ENCODE data around the gene CDH24. TPM values are rescaled to one million over a fixed set of nuclear protein-coding genes. Genes with fewer than 3 reads are reported as not detected.
A peak's percentile ranks its signal among the peaks of the same experiment; 100 is the strongest.

Gene CDH24
- total RNA-seq, 1 donor from 2014 or later, result 5.9 TPM

- intact Hi-C loops (cut with DNase I), result no loop called here
- TF ChIP-seq CTCF (IDR thresholded peaks at IDR 0.05), result no peak
- Histone ChIP-seq H3K9me3 (no peaks in the 10 kb centered on the region), H3K27ac (no peak overlapping the region), H3K36me3 (peaks cover 32 to 48% of the 10 kb centered on the region in 2 donors), H3K4me3 (peak overlapping the region in 1 of 2 donors; percentile 78), H3K4me1 (peaks cover 0 to 22% of the 10 kb centered on the region in 2 donors), H3K27me3 (no peaks in the 10 kb centered on the region)
- DNase-seq (ENCODE audit: low spot score in 2 of 2), result no peak
These were observed 35.8 kb upstream of the CDH24 start for GRCh38 chr14:23093104-23093503.

- Histone ChIP-seq H3K9me3 (no peaks in the 10 kb centered on the region), H3K36me3 (peaks cover 37 to 53% of the 10 kb centered on the region in 2 donors), H3K4me3 (no peak overlapping the region), H3K27me3 (no peaks in the 10 kb centered on the region), H3K27ac (no peak overlapping the region), H3K4me1 (peaks cover 0 to 14% of the 10 kb centered on the region in 2 donors)
- no peak for DNase-seq (ENCODE audit: low spot score in 2 of 2)
- no peak for TF ChIP-seq CTCF (IDR thresholded peaks at IDR 0.05)
- intact Hi-C loops (cut with DNase I), result no loop called here
These were observed 34.2 kb upstream of the CDH24 start for GRCh38 chr14:23091294-23092225.

- no peak overlapping the region for H3K4me3 ChIP-seq
- intact Hi-C loops (cut with DNase I), result no loop called here
- peaks cover 0 to 12% of the 10 kb centered on the region in 2 donors for H3K4me1 ChIP-seq
- H3K27me3 ChIP-seq, result no peaks in the 10 kb centered on the region
- H3K27ac ChIP-seq, result no peak overlapping the region
- H3K36me3 ChIP-seq, result peaks cover 49 to 66% of the 10 kb centered on the region in 2 donors
- no peak for DNase-seq (ENCODE audit: low spot score in 2 of 2)
- H3K9me3 ChIP-seq, result no peaks in the 10 kb centered on the region
- no peak for TF ChIP-seq CTCF (IDR thresholded peaks at IDR 0.05)
These were observed 32.9 kb upstream of the CDH24 start for GRCh38 chr14:23090254-23090636.

- no peak for TF ChIP-seq CTCF (IDR thresholded peaks at IDR 0.05)
- H3K27me3 ChIP-seq, result no peaks in the 10 kb centered on the region
- intact Hi-C loops (cut with DNase I), result no loop called here
- no peak overlapping the region for H3K27ac ChIP-seq
- H3K4me1 ChIP-seq, result peaks cover 0 to 12% of the 10 kb centered on the region in 2 donors
- H3K36me3 ChIP-seq, result peaks cover 55 to 72% of the 10 kb centered on the region in 2 donors
- no peaks in the 10 kb centered on the region for H3K9me3 ChIP-seq
- DNase-seq (ENCODE audit: low spot score in 2 of 2), result peak in 1 of 2 donors; percentile 46
- no peak overlapping the region for H3K4me3 ChIP-seq
These were observed 32.4 kb upstream of the CDH24 start for GRCh38 chr14:23089498-23090253.

- no peak for TF ChIP-seq CTCF (IDR thresholded peaks at IDR 0.05)
- intact Hi-C loops (cut with DNase I), result no loop called here
- no peaks in the 10 kb centered on the region for H3K27me3 ChIP-seq
- peaks cover 83 to 85% of the 10 kb centered on the region in 2 donors for H3K36me3 ChIP-seq
- no peak overlapping the region for H3K4me3 ChIP-seq
- no peaks in the 10 kb centered on the region for H3K9me3 ChIP-seq
- no peak overlapping the region for H3K27ac ChIP-seq
- DNase-seq (ENCODE audit: low spot score in 2 of 2), result no peak
- no peaks in the 10 kb centered on the region for H3K4me1 ChIP-seq
These were observed 29.2 kb upstream of the CDH24 start for GRCh38 chr14:23086565-23086964.
